ENCODE data around the gene SIL1.

The SIL1 gene

GRCh38 chr5:138972836-138973235, 225.3 kb downstream of the SIL1 start:
- no peak for DNase-seq

GRCh38 chr5:138972230-138972629, 225.9 kb downstream of the SIL1 start:
- no peak for DNase-seq

- DNase-seq = peak; percentile 39
These were observed 228.7 kb downstream of the SIL1 start for GRCh38 chr5:138969323-138970002.

GRCh38 chr5:138968601-138969000, 229.6 kb downstream of the SIL1 start:
- peak; percentile 30 for DNase-seq

- peak; percentile 30 for DNase-seq
These were observed 230.2 kb downstream of the SIL1 start for GRCh38 chr5:138967791-138968448.

GRCh38 chr5:138966236-138966985, 231.8 kb downstream of the SIL1 start:
- DNase-seq = peak; percentile 48

GRCh38 chr5:138965626-138966025, 232.5 kb downstream of the SIL1 start:
- peak; percentile 4 for DNase-seq

GRCh38 chr5:138964647-138965201, 233.4 kb downstream of the SIL1 start:
- peak; percentile 28 for DNase-seq

GRCh38 chr5:138963763-138964371, 234.3 kb downstream of the SIL1 start:
- DNase-seq = peak; percentile 37

GRCh38 chr5:138962614-138963370, 235.4 kb downstream of the SIL1 start:
- DNase-seq = no peak

- no peak for DNase-seq
These were observed 236.4 kb downstream of the SIL1 start for GRCh38 chr5:138961729-138962128.

GRCh38 chr5:138961221-138961620, 236.9 kb downstream of the SIL1 start:
- peak; percentile 27 for DNase-seq

GRCh38 chr5:138960145-138960692, 237.9 kb downstream of the SIL1 start:
- peak; percentile 12 for DNase-seq

GRCh38 chr5:138956801-138957200, 241.4 kb downstream of the SIL1 start:
- peak; percentile 31 for DNase-seq

GRCh38 chr5:138955671-138956295, 242.4 kb downstream of the SIL1 start:
- DNase-seq = peak; percentile 19

- peak; percentile 50 for DNase-seq
These were observed 243.0 kb downstream of the SIL1 start for GRCh38 chr5:138955013-138955660.

- DNase-seq = peak; percentile 31
These were observed 243.7 kb downstream of the SIL1 start for GRCh38 chr5:138954257-138955012.

- peak; percentile 63 for DNase-seq
These were observed 244.5 kb downstream of the SIL1 start for GRCh38 chr5:138953387-138954256.

- DNase-seq = no peak
These were observed 245.2 kb downstream of the SIL1 start for GRCh38 chr5:138952962-138953361.
